Measurements from ENCODE around the gene EIF4ENIF1. TPM values are rescaled to one million over a fixed set of nuclear protein-coding genes. Genes with fewer than 3 reads are reported as not detected.
"Not testable (repeated sequence)": the region's sequence is repeated elsewhere in the genome, so short reads cannot be mapped to it uniquely, and the experiment has no call there.

The EIF4ENIF1 gene
- total RNA-seq, 1 donor from 2014 or later = 12.7 TPM

DNA sequence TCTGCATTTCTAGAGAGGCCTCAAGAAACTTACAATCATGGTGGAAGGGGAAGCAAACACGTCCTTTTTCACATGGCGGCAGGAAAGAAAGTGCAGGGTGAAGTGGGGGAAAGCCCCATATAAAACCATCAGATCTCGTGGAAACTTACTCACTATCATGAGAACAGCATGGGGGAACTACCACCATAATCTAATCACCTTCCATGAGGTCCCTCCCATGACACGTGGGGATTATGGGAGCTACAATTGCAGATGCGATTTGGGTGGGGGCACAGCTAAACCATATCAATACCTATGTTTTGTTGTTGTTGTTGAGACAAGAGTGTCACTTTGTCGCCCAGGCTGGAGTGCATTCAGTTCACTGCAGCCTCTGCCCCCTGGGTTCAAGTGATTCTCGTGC is 36.6 kb upstream of the EIF4ENIF1 start:
- TF ChIP-seq, protein P1, sequence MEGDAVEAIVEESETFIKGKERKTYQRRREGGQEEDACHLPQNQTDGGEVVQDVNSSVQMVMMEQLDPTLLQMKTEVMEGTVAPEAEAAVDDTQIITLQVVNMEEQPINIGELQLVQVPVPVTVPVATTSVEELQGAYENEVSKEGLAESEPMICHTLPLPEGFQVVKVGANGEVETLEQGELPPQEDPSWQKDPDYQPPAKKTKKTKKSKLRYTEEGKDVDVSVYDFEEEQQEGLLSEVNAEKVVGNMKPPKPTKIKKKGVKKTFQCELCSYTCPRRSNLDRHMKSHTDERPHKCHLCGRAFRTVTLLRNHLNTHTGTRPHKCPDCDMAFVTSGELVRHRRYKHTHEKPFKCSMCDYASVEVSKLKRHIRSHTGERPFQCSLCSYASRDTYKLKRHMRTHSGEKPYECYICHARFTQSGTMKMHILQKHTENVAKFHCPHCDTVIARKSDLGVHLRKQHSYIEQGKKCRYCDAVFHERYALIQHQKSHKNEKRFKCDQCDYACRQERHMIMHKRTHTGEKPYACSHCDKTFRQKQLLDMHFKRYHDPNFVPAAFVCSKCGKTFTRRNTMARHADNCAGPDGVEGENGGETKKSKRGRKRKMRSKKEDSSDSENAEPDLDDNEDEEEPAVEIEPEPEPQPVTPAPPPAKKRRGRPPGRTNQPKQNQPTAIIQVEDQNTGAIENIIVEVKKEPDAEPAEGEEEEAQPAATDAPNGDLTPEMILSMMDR (conservative IDR thresholded peaks at IDR 0.05; ENCODE audit: low read depth, low read length) = no peak
- no peak for DNase-seq (ENCODE audit: low read depth)
- no peak overlapping the region for H3K4me3 ChIP-seq (ENCODE audit: low read depth, low read length)

DNA sequence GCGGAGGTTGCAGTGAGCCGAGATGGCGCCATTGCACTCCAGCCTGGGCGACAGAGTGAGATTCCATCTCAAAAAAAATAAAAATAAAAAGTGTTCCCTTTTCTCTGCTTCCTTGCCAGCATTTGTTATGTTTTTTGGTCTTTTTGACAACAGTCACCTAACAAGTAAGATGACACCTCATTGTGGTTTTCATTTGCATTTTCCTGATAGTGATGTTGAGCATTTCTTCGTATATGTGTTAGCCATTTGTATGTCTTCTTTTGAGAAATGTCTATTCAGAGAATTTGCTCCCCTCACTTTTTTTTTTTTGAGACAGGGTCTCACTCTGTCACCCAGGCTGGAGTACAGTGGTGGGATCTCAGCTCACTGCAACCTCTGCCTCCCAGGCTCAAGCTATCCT is 34.5 kb upstream of the EIF4ENIF1 start:
- H3K4me3 ChIP-seq (ENCODE audit: low read depth, low read length); DNase-seq (ENCODE audit: low read depth): not testable (repeated sequence)

DNA sequence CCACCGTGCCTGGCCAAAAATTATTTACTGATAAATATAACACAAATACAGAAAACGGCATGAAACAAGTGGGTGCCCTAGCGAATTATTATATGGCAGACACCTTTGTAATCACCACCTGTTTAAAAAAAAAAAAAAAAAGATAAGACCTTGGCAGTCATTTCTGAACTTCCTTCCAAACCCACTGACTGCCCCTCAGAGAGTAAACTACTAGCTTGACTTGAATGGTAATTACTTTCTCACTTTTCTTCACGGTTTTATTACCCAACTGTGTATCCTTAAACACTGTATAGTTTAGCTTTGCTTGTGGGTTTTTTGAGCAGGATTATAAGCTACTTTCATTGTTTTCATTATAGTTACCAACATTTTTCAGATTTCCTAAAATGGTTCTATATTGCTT is 30.4 kb upstream of the EIF4ENIF1 start:
- DNase-seq (ENCODE audit: low read depth) = no peak
- TF ChIP-seq, protein P1 (conservative IDR thresholded peaks at IDR 0.05; ENCODE audit: low read depth, low read length) = no peak

DNA sequence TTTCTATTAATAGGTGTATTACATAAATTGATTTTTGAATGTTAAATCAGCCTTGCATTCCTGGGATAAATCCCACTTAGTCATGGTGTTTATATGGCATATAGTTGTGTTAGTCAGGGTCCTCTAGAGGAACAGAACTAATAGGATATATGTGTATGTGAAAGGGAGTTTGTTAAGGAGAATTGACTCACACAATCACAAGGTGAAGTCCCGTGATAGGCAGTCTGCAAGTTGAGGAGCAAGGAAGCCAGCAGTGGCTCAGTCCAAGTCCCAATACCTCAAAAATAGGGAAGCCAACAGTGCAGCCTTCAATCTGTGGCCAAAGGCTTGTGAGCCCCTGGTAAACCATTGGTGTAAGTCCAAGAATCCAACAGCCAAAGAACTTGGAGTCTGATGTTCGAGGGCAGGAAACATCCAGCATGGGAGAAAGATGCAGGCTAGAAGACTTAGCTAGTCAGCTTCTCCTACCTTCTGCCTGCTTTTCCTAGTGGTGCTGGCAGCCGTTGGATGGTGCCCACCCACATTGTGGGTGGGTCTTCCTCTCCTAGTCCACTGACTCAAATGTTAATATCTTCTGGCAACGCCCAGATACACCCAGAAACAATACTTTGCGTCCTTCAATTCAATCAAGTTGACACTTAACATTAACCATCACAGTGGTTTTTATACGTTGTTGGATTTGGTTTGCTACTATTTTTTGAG is 19.6 kb upstream of the EIF4ENIF1 start:
- H3K4me3 ChIP-seq (ENCODE audit: low read depth, low read length) = no peak overlapping the region
- TF ChIP-seq, protein P1 (conservative IDR thresholded peaks at IDR 0.05; ENCODE audit: low read depth, low read length) = no peak
- no peak for DNase-seq (ENCODE audit: low read depth)

More for the DNA sequence above, 30.4 kb upstream of the EIF4ENIF1 start:
- H3K4me3 ChIP-seq (ENCODE audit: low read depth, low read length) = no peak overlapping the region

DNA sequence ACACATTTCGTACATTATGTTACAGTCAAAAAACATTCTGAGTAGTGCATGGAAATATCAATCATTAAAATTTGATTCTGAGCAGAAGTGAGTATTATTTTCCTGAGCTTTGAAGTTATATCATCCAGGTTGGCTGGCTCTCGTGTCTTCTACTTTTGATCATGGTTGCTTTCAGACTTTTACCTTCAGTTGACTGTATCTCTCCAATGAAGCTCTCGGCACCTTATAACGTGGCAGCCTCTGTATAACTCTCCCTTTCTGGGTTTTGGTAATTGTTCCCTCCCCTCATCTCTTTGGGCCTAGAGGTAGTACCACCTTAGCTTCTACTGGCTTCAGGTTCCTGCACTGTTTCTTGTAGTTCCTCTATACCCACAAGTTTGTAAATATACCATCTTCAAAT is 18.9 kb upstream of the EIF4ENIF1 start:
- H3K4me3 ChIP-seq (ENCODE audit: low read depth, low read length) = no peak overlapping the region
- DNase-seq (ENCODE audit: low read depth) = no peak
- TF ChIP-seq, protein P1 (conservative IDR thresholded peaks at IDR 0.05; ENCODE audit: low read depth, low read length) = no peak

DNA sequence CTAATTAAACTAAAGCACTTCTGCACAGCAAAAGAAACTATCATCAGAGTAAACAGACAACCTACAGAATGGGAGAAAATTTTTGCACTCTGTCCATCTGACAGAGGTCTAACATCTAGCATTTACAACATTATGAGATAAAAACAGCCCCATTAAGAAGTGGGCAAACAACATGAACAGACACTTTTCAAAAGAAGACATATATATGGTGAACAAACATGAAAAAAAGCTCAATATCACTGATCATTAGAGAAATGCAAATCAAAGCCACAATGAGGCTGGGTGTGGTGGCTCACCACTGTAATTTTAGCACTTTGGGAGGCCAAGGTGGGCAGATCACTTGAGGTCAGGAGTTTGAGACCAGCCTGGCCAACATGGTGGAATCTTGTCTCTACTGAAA is 17.9 kb upstream of the EIF4ENIF1 start:
- not testable (repeated sequence) for DNase-seq (ENCODE audit: low read depth); H3K4me3 ChIP-seq (ENCODE audit: low read depth, low read length)

DNA sequence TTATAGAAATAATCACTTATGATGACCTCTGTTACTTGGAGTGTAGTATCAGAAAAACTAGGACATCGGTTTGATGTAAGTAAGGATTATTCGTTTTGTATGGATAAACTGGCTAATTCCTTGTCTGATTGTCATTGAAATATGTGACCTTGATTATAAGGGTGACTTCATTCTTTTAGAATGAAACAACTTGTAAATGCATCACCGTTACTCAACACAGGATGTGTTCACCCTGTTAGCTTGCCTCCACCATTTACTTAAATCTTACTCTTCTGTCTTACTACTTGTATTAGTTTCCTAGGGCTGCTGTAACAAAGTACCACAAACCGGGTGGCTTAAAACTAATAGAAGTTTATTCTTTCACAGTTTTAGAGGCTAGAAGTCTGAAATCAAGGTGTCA is 14.6 kb upstream of the EIF4ENIF1 start:
- TF ChIP-seq, protein P1 (conservative IDR thresholded peaks at IDR 0.05; ENCODE audit: low read depth, low read length) = no peak
- no peak for DNase-seq (ENCODE audit: low read depth)
- H3K4me3 ChIP-seq (ENCODE audit: low read depth, low read length) = no peak overlapping the region

DNA sequence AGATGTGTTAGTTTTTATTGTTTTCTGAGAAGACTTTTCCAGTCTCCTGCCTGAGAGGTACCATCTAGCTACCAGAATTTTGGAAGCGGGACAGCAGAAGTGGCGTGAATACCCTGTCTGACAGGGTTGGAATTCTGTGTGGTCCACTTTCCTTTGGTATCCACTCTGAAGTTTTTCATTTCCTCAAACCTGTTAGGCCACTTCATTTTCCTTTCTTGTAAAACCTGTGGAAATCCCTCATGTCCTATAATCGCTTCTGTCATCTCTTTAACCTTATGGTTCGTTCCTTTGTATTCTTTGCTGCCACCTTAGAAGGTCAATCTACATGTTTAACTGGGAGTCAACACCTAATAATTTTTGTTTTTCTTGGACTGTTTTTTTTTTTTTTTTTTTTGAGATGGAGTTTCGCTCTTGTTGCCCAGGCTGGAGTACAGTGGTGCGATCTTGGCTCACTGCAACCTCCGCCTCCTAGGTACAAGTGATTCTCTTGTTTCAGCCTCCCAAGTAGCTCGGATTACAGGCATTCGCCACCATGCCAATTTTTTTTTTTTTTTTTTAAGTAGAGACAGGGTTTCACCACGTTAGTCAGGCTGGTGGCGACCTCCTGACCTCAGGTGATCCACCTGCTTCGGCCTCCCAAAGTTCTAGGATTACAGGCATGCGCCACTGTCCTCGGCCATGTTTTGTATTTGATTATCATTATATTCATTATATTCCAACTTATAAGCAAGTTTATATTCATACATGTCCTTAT is 13.7 kb upstream of the EIF4ENIF1 start:
- TF ChIP-seq, protein P1 (conservative IDR thresholded peaks at IDR 0.05; ENCODE audit: low read depth, low read length) = no peak
- no peak overlapping the region for H3K4me3 ChIP-seq (ENCODE audit: low read depth, low read length)
- no peak for DNase-seq (ENCODE audit: low read depth)
